SU-DHL-6 (cell line): ENCODE results near the gene STN1.

Experiments
- CTCF ChIP-seq: fragments of 200-600 bp; sonication (generic); IDR thresholded peaks from one replicate; pipeline ENCODE4 v1.5.1; 2017; ENCODE audit warnings: antibody characterized with exemption, mild to moderate bottlenecking, low read length, moderate library complexity; ENCODE audit not compliant: insufficient read depth, poor library complexity, severe bottlenecking
- EZH2phosphoT487 ChIP-seq: fragments of 200-600 bp; sonication (generic), shearing (Covaris generic); conservative IDR thresholded peaks from 2 replicates; pipeline ENCODE4 v1.6.1; 2018; ENCODE audit warnings: mild to moderate bottlenecking, antibody characterized with exemption, low read length, moderate library complexity, mixed read lengths

- TF ChIP-seq CTCF (no peak), EZH2phosphoT487 (no peak)
Measured at GRCh38 chr10:103855424-103855823, 62.6 kb downstream of the STN1 start, which contains the start of gene SH3PXD2A.
